NCI-H748 (cell line): ENCODE results near the gene TXNL4A.
"Not testable (repeated sequence)": the region's sequence is repeated elsewhere in the genome, so short reads cannot be mapped to it uniquely, and the experiment has no call there.

Source experiments
- DNase-seq: peaks from one replicate; lab custom pipeline; 2025; ENCODE audit not compliant: unreplicated experiment; lab: John Stamatoyannopoulos, UW

The TXNL4A gene

GRCh38 chr18:79988451-79989194 lies at the start of gene TXNL4A:
TSS of gene TXNL4A (minus strand) at chr18:79988563. CDS start at chr18:79988392, 171 bp downstream.
- DNase-seq, result peak; percentile 93

GRCh38 chr18:80037300-80037699 lies 48.9 kb upstream of the TXNL4A start:
- no peak for DNase-seq

GRCh38 chr18:80035997-80036396 lies 47.6 kb upstream of the TXNL4A start:
- no peak for DNase-seq

GRCh38 chr18:80034852-80035406 lies 46.6 kb upstream of the TXNL4A start:
- DNase-seq, result peak; percentile 17

- DNase-seq, result peak; percentile 99
These were observed 45.9 kb upstream of the TXNL4A start, which contains the start of gene RBFA for GRCh38 chr18:80034068-80034851. TSS of gene RBFA (plus strand) at chr18:80034434. CDS start at chr18:80034496, 62 bp downstream.

GRCh38 chr18:80033181-80034067 lies 45.1 kb upstream of the TXNL4A start:
- peak; percentile 99 for DNase-seq

GRCh38 chr18:80029690-80030089 lies 41.3 kb upstream of the TXNL4A start:
- DNase-seq, result no peak

GRCh38 chr18:80027719-80028118 lies 39.4 kb upstream of the TXNL4A start:
- DNase-seq, result not testable (repeated sequence)

- no peak for DNase-seq
These were observed 38.0 kb upstream of the TXNL4A start for GRCh38 chr18:80026363-80026762.

GRCh38 chr18:80023173-80023572 lies 34.8 kb upstream of the TXNL4A start:
- no peak for DNase-seq

- DNase-seq, result peak; percentile 45
These were observed 34.2 kb upstream of the TXNL4A start for GRCh38 chr18:80022613-80023012.

GRCh38 chr18:80012714-80013113 lies 24.4 kb upstream of the TXNL4A start:
- DNase-seq, result no peak

GRCh38 chr18:80011496-80012137 lies 23.3 kb upstream of the TXNL4A start:
- not testable (repeated sequence) for DNase-seq

GRCh38 chr18:80010551-80010906 lies 22.2 kb upstream of the TXNL4A start:
- no peak for DNase-seq

GRCh38 chr18:80009661-80010550 lies 21.5 kb upstream of the TXNL4A start:
- DNase-seq, result no peak

GRCh38 chr18:80006724-80007123 lies 18.4 kb upstream of the TXNL4A start:
- no peak for DNase-seq

- DNase-seq, result no peak
These were observed 16.4 kb upstream of the TXNL4A start for GRCh38 chr18:80004600-80005342.

GRCh38 chr18:80002468-80002867 lies 14.1 kb upstream of the TXNL4A start:
- DNase-seq, result no peak

GRCh38 chr18:80000877-80001276 lies 12.5 kb upstream of the TXNL4A start:
- no peak for DNase-seq
